ENCODE measurements around the gene MARK3. TPM values are rescaled to one million over a fixed set of nuclear protein-coding genes. Genes with fewer than 3 reads are reported as not detected.

MARK3 gene
- total RNA-seq, 1 experiment from 2014 or later: 83.9 TPM

Other genes starting within 250 kb of the MARK3 start
- 352 and 383 TPM in 2 replicates for gene EIF5, start 51.2 kb upstream of the MARK3 start, total RNA-seq (2014; rRNA removed; shearing (Covaris generic))
- gene CKB, start 137.4 kb downstream of the MARK3 start, total RNA-seq (2014; rRNA removed; shearing (Covaris generic)): 66.4 and 84.4 TPM in 2 replicates
- gene TRMT61A, start 143.8 kb downstream of the MARK3 start, total RNA-seq (2014; rRNA removed; shearing (Covaris generic)): 18.1 and 18.7 TPM in 2 replicates
- gene BAG5, start 177.2 kb downstream of the MARK3 start, total RNA-seq (2014; rRNA removed; shearing (Covaris generic)): 43.7 and 45.9 TPM in 2 replicates
- 43.0 and 47.2 TPM in 2 replicates for gene COA8, start 177.5 kb downstream of the MARK3 start, total RNA-seq (2014; rRNA removed; shearing (Covaris generic))
- 156 and 175 TPM in 2 replicates for gene KLC1, start 243.8 kb downstream of the MARK3 start, total RNA-seq (2014; rRNA removed; shearing (Covaris generic))